ENCODE measurements around the gene RAPGEF2. TPM values are rescaled to one million over a fixed set of nuclear protein-coding genes. Genes with fewer than 3 reads are reported as not detected.

The RAPGEF2 gene
- total RNA-seq, 3 donors from 2014 or later, result 47.0 to 84.0 (median 51.5) TPM

DNA sequence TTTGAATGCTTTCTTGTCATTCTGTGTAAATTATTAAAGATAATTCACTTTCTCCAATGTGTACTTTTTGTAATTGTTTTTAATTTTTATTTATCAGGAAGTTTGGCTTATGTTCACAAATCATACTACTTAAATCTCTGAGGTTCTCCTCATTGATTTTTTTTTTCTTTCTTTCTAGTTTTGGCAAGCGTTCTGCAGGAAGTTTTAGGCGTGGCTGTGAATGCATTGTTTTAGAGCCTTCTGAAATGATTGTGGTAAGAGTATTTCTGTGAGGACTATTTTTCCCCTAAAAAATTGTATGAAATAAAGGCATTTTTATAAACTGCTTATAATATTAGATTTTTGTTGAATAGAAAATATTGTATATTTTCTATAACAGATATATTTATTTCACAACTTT is 135.8 kb downstream of the RAPGEF2 start:
- H3K9me3 ChIP-seq, result no peaks in the 10 kb centered on the region
- TF ChIP-seq, protein P1, sequence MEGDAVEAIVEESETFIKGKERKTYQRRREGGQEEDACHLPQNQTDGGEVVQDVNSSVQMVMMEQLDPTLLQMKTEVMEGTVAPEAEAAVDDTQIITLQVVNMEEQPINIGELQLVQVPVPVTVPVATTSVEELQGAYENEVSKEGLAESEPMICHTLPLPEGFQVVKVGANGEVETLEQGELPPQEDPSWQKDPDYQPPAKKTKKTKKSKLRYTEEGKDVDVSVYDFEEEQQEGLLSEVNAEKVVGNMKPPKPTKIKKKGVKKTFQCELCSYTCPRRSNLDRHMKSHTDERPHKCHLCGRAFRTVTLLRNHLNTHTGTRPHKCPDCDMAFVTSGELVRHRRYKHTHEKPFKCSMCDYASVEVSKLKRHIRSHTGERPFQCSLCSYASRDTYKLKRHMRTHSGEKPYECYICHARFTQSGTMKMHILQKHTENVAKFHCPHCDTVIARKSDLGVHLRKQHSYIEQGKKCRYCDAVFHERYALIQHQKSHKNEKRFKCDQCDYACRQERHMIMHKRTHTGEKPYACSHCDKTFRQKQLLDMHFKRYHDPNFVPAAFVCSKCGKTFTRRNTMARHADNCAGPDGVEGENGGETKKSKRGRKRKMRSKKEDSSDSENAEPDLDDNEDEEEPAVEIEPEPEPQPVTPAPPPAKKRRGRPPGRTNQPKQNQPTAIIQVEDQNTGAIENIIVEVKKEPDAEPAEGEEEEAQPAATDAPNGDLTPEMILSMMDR (IDR thresholded peaks at IDR 0.05), result no peak
- TF ChIP-seq POLR2A (IDR thresholded peaks at IDR 0.05), result no peak
- no peaks in the 10 kb centered on the region for H3K36me3 ChIP-seq
- no peaks in the 10 kb centered on the region for H3K27me3 ChIP-seq
- DNase-seq (ENCODE audit: low spot score in 2 of 2), result no peak
- no peak overlapping the region for H3K27ac ChIP-seq
- H3K4me3 ChIP-seq, result no peak overlapping the region
- H3K4me1 ChIP-seq, result no peaks in the 10 kb centered on the region
- intact Hi-C loops (cut with DNase I; ENCODE audit: low total_unique reads), result no loop called here

DNA sequence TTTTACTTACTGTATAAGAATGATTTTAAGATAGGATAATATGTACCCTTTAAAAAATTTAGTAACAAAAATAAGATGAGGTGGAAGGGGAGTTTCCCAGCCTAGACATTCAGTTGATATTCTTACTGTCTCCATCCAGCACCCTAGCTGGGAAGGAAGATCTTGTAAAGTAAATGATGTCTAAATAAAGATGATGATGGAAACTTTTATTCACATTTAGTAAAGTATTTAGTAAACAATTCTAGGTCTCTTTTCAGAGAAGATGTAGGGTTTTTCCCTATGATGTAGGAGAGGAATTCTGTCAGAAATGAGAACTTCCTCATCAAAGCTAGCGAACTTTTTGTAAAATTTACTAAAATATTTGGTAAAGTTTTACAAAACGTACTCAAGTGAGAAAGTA is 136.8 kb downstream of the RAPGEF2 start:
- Histone ChIP-seq H3K27ac (no peak overlapping the region), H3K4me3 (no peak overlapping the region), H3K27me3 (no peaks in the 10 kb centered on the region), H3K36me3 (no peaks in the 10 kb centered on the region), H3K4me1 (no peaks in the 10 kb centered on the region), H3K9me3 (no peaks in the 10 kb centered on the region)
- intact Hi-C loops (cut with DNase I; ENCODE audit: low total_unique reads), result no loop called here
- TF ChIP-seq, protein P1 (IDR thresholded peaks at IDR 0.05), result no peak
- TF ChIP-seq POLR2AphosphoS5 (IDR thresholded peaks at IDR 0.05) (no peak), POLR2A (IDR thresholded peaks at IDR 0.05) (no peak)
- DNase-seq (ENCODE audit: low spot score in 2 of 2), result no peak

DNA sequence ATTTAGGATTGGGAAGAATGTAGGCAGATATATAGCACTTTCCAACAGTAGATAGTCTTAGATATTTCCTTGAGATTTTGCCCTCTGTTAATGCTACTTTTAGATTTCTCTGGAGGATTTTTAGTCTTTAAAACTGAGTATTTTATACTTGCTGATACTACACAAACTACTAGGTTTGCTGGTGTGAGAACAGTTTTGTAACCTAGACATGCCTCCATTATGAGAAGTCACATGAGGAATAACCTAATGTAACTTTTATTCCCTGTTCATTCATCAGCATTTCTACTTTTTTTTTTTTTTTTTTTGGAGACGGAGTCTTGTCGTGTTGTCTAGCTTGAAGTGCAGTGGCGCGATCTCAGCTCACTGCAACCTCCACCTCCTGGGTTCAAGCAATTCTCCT is 137.2 kb downstream of the RAPGEF2 start:
- Histone ChIP-seq H3K27me3 (no peaks in the 10 kb centered on the region), H3K36me3 (no peaks in the 10 kb centered on the region), H3K9me3 (no peaks in the 10 kb centered on the region), H3K4me3 (no peak overlapping the region), H3K4me1 (no peaks in the 10 kb centered on the region), H3K27ac (no peak overlapping the region)
- DNase-seq (ENCODE audit: low spot score in 2 of 2), result no peak
- intact Hi-C loops (cut with DNase I; ENCODE audit: low total_unique reads), result no loop called here
- TF ChIP-seq POLR2AphosphoS5 (IDR thresholded peaks at IDR 0.05) (no peak), POLR2A (IDR thresholded peaks at IDR 0.05) (no peak)
- TF ChIP-seq, protein P1 (IDR thresholded peaks at IDR 0.05), result no peak

DNA sequence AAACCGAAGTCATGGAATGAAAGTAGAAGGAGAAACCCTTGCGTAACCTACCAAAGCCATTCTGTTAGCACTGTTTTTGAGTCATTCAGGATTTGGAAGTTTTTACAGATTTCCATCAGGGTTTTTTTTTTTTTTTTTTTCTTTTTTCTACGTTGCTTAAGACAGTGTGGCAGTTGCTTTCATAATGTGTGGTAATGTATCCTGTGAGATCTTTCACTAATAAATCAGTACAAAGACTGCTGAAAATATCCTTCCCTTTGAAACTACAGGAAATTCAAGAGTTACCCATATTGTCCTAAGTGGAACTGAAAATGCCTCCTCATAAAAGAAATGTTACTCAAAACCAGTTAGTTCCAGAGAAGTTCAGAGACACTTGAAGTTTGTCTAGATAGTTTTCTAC is 137.8 kb downstream of the RAPGEF2 start:
- H3K27ac ChIP-seq, result no peak overlapping the region
- H3K36me3 ChIP-seq, result no peaks in the 10 kb centered on the region
- H3K9me3 ChIP-seq, result no peaks in the 10 kb centered on the region
- intact Hi-C loops (cut with DNase I; ENCODE audit: low total_unique reads), result no loop called here
- H3K4me1 ChIP-seq, result no peaks in the 10 kb centered on the region
- no peaks in the 10 kb centered on the region for H3K27me3 ChIP-seq
- no peak for DNase-seq (ENCODE audit: low spot score in 2 of 2)
- no peak for TF ChIP-seq POLR2A (IDR thresholded peaks at IDR 0.05)
- TF ChIP-seq, protein P1 (IDR thresholded peaks at IDR 0.05), result no peak
- no peak for TF ChIP-seq POLR2AphosphoS5 (IDR thresholded peaks at IDR 0.05)
- H3K4me3 ChIP-seq, result no peak overlapping the region

DNA sequence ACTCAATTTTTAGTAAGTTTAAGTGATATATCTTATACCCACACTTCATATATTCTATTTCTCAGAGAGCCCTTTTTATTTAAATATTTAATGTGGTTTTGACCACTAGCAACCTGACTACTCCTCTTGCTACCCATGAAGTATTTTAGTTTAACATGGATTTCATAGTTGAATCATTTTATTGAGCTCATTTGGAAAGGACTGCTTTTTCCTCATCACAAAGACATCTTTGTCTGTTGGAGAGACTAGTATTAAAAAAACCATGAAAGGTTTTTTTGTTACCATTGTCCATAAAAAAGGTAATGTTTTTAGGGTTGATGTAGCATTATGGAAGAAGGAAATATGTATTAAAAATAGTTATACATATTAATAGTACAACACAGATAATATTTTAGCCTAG is 139.5 kb downstream of the RAPGEF2 start:
- Histone ChIP-seq H3K4me3 (no peak overlapping the region), H3K4me1 (no peaks in the 10 kb centered on the region), H3K27ac (peak overlapping the region in 1 of 2 donors; percentile 4), H3K36me3 (no peaks in the 10 kb centered on the region), H3K27me3 (no peaks in the 10 kb centered on the region), H3K9me3 (no peaks in the 10 kb centered on the region)
- intact Hi-C loops (cut with DNase I; ENCODE audit: low total_unique reads), result no loop called here
- DNase-seq (ENCODE audit: low spot score in 2 of 2), result no peak
- TF ChIP-seq POLR2AphosphoS5 (IDR thresholded peaks at IDR 0.05), result no peak

Data from breast epithelium (tissue), 4 donors.